Pancreas (tissue), 10 donors: ENCODE data around the gene ADAMTSL1. TPM values are rescaled to one million over a fixed set of nuclear protein-coding genes. Genes with fewer than 3 reads are reported as not detected.

Experiments
- ATAC-seq, 4 donors: fragments of 200-7000 bp; cut with Tn5 transposase; one replicate each; pipeline versions ENCODE4 v1.8.0 to v1.9.1; 2020; ENCODE audit warnings: mild to moderate bottlenecking in 4 of 4, moderate library complexity in 4 of 4
- DNase-seq, 6 donors: peaks; one replicate each; pipeline ENCODE4 v3.0.0-alpha.2; 2020
- FAIRE-seq: peaks from 2 replicates; lab custom pipeline; 2012; peaks lifted over from hg19 to GRCh38; lab: Jason Lieb, UNC
- H3K27ac ChIP-seq, 4 donors: fragments of 200-600 bp; sonication (generic); 1 replicate in 3 of 4; 2 replicates in 1 of 4; pipeline versions ENCODE4 v1.5.0 to v1.8.0; 2020
- H3K27me3 ChIP-seq, 4 donors: fragments of 200-600 bp; one replicate each; pipeline ENCODE4 v1.8.0; 2021
- H3K36me3 ChIP-seq, 3 donors: fragments of 200-600 bp; sonication (generic) in 1 of 3; one replicate each; pipeline versions ENCODE4 v1.5.0 to v1.8.0; 2020 to 2021
- H3K4me1 ChIP-seq, 3 donors: fragments of 200-600 bp; one replicate each; pipeline ENCODE4 v1.8.0; 2021
- H3K4me3 ChIP-seq, 4 donors: fragments of 200-600 bp; sonication (generic) in 2 of 4; one replicate each; pipeline versions ENCODE4 v1.5.0 to v1.8.0; 2020 to 2021
- H3K9me3 ChIP-seq, 4 donors: fragments of 200-600 bp; one replicate each; pipeline ENCODE4 v1.8.0; 2021
- WGBS, 2 donors: extraction: QIAGEN DNeasy Blood & Tissue Kit; methylation state at CpG; one replicate each; pipeline ENCODE4 v1.1.7; 2013; 5-methylcytosine and 5-hydroxymethylcytosine counted together
- intact Hi-C, 3 donors: fragments of 100-400 bp; cut with DNase I; formaldehyde crosslinking; loops; one replicate each; pipeline versions ENCODE4 v1.11.1 to v1.14.2; 2022
- polyA plus RNA-seq, 2 donors: library from polyadenylated mRNA; stranded (reverse); fragments of 200-250 nt; gene quantifications; one replicate each; pipeline ENCODE4 v1.2.3, GENCODE V29; 2013
- total RNA-seq, 6 donors: library from RNA; stranded (reverse); fragmentation: NEBNext Ultra II Directional in 4 of 6; extraction: Animal tissue kit (Norgen Biotek cat#: 25700) in 4 of 6; gene quantifications; one replicate each; pipeline versions ENCODE4 v1.2.1 to v1.2.4, GENCODE V29; 2021 to 2023
- TF ChIP-seq, protein P1 (sequence below), 4 donors: fragments of 200-600 bp; sonication (generic) in 3 of 4; IDR thresholded peaks; one replicate each; pipeline versions ENCODE4 v1.5.0 to v1.8.0; 2021; ENCODE audit warnings: antibody characterized with exemption in 4 of 4
- donor health status: healthy with polysubstance abuse.
- donor health status: DM: no; HTN: no; CAD: no; lungs with moderate emphysema.
- donor health status: DM: no; HTN: no; CAD: no.
- donor health status: control.
- donor health status: control.
- donor health status: Bipolar disorder and iron deficiency.
- donor health status: DM: yes; HTN: yes; CAD: no.
- donor health status: DM: no; HTN: no; CAD: no.
- donor health status: DM: no; HTN: no; CAD: no.
- donor health status: DM: yes; HTN: yes; CAD: no.

The ADAMTSL1 gene
- total and polyA plus RNA-seq, 8 donors: 0.24 to 2.1 (median 0.67) TPM

DNA sequence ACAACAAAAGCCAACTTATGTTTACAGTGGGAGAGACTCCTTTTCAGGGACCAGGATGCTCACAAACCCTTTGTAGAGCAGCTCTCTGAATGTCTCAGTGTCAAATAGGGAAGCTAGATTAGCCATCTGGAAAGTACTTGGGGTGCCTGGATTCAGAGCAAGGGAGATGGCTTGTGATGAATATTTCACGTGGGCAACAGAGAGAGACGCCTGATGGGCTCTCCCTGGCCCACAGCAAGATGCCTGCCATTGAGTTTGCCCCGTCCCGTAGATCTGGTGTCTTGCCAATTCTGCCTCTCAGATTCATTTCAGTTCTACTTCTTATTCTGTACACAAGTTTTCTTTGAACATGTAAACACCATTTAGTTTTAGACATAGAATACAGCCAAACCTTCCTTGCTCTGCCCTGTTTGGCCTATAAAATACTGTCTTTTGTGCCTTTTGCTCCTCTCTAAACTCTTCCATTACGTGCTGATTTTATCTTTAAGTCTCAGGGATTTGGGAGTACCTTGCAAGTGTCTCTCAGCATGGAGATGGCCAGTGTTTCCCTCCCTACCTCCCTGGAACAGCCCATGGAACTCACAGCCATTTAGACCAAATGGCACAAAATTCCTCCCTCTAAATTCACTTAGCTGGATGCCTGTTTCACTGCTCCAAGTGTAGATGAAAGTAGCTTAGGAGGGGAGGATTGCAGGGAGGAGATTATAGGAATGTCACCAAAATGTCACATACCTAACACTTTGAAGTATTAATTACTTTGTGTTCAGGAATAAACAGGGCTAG lies 324.7 kb downstream of the ADAMTSL1 start:
- FAIRE-seq: no peak
- intact Hi-C loops: no loop called here

DNA sequence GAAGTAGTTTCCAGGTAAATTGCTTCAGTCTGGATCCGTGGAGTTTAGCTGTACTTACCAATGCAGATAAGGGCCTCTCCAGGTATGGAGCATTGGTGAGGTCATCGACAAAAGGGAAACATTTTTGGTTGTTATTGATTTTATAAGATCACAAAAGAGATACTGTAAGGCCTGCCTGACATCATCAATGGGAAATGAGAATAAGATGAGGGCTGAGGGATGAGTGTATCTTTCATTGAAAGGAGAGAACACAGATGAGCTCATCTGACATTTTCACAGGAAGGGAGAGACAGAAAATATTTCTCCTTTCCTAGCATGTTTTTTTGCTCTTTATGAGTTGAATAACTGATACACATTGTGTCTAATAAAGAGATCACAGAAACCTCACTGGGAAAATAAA lies 325.5 kb downstream of the ADAMTSL1 start:
- Histone ChIP-seq H3K36me3 (no peaks in the 10 kb centered on the region), H3K4me1 (no peaks in the 10 kb centered on the region), H3K27me3 (no peaks in the 10 kb centered on the region), H3K4me3 (no peak overlapping the region), H3K9me3 (no peaks in the 10 kb centered on the region), H3K27ac (no peak overlapping the region)
- 32 to 39% methylated on average over 2 of the region's 2 CpGs for WGBS, 2 donors
- TF ChIP-seq, protein P1, sequence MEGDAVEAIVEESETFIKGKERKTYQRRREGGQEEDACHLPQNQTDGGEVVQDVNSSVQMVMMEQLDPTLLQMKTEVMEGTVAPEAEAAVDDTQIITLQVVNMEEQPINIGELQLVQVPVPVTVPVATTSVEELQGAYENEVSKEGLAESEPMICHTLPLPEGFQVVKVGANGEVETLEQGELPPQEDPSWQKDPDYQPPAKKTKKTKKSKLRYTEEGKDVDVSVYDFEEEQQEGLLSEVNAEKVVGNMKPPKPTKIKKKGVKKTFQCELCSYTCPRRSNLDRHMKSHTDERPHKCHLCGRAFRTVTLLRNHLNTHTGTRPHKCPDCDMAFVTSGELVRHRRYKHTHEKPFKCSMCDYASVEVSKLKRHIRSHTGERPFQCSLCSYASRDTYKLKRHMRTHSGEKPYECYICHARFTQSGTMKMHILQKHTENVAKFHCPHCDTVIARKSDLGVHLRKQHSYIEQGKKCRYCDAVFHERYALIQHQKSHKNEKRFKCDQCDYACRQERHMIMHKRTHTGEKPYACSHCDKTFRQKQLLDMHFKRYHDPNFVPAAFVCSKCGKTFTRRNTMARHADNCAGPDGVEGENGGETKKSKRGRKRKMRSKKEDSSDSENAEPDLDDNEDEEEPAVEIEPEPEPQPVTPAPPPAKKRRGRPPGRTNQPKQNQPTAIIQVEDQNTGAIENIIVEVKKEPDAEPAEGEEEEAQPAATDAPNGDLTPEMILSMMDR (IDR thresholded peaks at IDR 0.05): no peak
- intact Hi-C loops: no loop called here
- no peak for DNase-seq
- ATAC-seq: no peak
- no peak for FAIRE-seq

More for the DNA sequence above, 324.7 kb downstream of the ADAMTSL1 start:
- Histone ChIP-seq H3K27me3 (no peaks in the 10 kb centered on the region), H3K27ac (no peak overlapping the region), H3K4me1 (no peaks in the 10 kb centered on the region), H3K36me3 (no peaks in the 10 kb centered on the region), H3K9me3 (no peaks in the 10 kb centered on the region), H3K4me3 (no peak overlapping the region)
- TF ChIP-seq, protein P1 (IDR thresholded peaks at IDR 0.05): no peak
- ATAC-seq (no peak), DNase-seq (no peak)
- 78 to 89% methylated on average over 5 of the region's 5 CpGs for WGBS, 2 donors

DNA sequence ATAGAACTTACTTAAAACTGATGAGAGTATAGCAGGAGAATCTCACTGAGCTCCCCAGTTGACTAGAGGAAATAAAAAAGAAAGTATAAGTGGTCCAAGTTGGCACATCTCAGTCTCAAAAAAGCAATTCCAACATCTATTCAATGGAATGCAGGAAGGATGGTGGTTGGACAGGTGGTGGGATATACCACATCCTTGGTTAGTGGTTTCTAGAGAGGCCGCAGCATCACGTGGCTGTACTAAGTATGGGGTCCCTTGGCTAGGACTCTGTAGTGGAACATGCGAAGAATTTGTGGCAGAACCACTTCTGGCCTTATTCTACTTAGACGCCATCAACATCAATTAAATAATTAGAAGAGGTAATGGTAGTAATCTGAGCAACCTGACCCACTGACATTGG lies 326.6 kb downstream of the ADAMTSL1 start:
- TF ChIP-seq, protein P1 (IDR thresholded peaks at IDR 0.05): no peak
- H3K9me3 ChIP-seq: no peaks in the 10 kb centered on the region
- no peak for FAIRE-seq
- no peaks in the 10 kb centered on the region for H3K36me3 ChIP-seq
- no peaks in the 10 kb centered on the region for H3K4me1 ChIP-seq
- H3K27ac ChIP-seq: no peak overlapping the region
- no peak overlapping the region for H3K4me3 ChIP-seq
- no peak for ATAC-seq
- no peak for DNase-seq
- no peaks in the 10 kb centered on the region for H3K27me3 ChIP-seq
- intact Hi-C loops: no loop called here
- WGBS, 2 donors: 84 to 94% methylated on average over 4 of the region's 4 CpGs

DNA sequence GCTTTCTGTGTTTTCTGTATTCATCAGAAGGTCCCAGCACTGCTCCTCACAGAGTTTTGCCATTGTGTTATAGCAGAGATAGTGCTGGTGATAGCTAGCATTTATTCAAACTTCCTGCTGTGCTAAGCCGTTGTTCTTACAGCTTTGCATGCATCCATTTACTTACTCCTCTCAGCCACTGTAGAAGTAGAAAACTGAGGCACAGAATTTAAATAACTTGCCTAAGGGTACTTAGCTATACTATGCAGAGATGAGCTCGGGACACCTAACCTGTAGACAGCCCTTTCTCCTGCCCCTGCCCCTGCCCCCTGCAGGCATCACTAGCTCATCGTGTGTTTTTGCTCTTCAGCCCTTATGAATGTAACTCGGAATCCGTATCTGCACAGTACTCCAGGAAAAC lies 331.4 kb downstream of the ADAMTSL1 start:
- DNase-seq: no peak
- Histone ChIP-seq H3K4me3 (no peak overlapping the region), H3K27ac (no peak overlapping the region), H3K9me3 (no peaks in the 10 kb centered on the region), H3K27me3 (no peaks in the 10 kb centered on the region), H3K4me1 (no peaks in the 10 kb centered on the region), H3K36me3 (no peaks in the 10 kb centered on the region)
- FAIRE-seq: no peak
- 66 to 78% methylated on average over 5 of the region's 5 CpGs for WGBS, 2 donors
- TF ChIP-seq, protein P1 (IDR thresholded peaks at IDR 0.05): no peak
- no peak for ATAC-seq
- intact Hi-C loops: no loop called here
